Bone marrow (tissue), 2 donors: Measurements from ENCODE around the gene COL4A1.

Source experiments
- DNase-seq, 2 donors: peaks; one replicate each; lab custom pipeline; 2025; lab: John Stamatoyannopoulos, UW

Gene COL4A1

DNA sequence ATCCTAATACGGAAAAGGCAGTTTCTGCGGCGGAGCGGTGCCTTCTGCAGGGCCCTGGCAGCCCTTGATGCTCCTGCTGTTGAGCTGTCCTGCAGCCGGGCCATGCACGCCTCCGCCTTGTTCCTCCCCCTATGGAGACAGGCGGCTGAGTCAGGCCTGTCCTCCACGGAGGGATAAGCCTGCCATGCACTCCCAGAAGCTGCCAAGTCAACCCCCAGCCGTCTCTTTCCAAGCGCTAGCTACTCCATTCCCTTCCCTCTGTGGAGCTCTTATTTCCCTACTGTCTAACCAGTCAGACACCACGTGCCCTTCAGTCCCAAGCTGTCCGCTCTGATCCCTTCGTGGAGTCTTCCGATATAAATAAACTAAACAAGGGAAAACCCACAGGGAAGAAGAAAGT lies 197.0 kb downstream of the COL4A1 start:
- no peak for DNase-seq

DNA sequence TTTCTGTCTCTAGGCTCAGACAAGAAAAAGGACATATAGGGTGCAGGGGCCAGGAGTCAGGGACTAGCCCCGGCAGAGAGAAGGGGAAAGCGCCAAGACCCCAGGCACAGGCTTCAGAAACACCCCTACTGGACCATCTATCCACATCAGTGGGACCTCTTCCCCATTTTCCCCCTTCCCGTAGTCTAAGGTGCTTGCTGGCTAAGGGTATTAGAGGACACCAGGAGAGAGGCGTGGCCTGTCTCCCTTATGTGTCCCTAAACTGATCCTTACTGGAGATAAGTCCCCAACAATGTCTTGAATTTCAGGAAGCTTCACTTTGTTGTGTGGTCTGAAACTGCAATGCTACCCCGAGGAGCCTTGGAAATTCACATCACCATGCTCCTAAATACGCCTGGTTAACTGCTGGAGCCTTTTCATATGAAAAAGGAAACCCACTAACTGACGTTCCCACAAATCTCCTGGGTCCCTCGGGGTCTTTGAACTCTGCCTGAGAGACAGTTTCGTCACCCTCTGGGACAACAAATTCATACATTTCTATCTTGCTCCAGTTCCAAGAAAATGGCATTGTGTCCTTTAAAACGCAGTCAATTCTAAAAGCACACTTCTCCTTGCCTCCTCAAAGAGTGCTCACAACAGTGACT lies 197.7 kb downstream of the COL4A1 start:
- no peak for DNase-seq

DNA sequence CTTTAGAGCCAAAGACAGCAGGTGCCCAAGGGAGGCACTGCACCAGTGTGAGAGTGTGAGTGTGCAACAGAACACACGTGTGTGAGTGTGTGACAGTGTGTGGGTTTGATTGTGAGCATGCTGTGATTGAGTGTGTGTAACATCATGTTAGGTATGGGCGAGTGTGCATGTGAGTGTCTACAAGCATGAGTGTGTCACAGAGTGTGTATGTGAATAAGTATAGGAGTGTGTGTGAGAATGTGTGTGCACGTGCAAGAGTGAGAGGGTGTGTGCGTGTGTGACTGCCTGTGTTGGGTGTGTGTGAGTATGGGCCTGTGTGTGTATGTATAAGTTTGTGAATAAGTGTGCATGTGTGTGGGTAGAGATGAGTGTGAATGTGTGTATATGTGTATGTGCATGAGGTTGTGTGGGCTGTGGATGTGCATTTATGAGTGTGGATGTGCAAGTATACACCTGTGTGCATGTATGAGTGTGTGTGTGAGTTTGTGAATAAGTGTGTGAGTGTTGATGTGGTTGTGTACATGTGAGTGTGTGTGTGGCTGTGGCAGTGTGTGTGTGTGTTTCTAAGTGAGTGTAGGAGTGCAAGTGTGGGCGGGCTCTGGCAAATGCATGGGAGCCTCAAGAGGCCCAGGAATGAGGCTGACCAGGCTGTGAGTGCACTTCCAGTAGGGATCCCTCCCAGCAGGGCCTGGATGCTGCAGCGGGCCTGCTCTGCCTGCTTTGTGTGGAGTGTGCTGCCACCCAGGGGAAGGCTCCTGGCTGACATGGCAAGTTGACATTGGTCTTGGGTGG lies 198.4 kb downstream of the COL4A1 start:
- DNase-seq, result no peak

GRCh38 chr13:110107568-110108347 lies 199.2 kb downstream of the COL4A1 start:
- DNase-seq, result no peak

DNA sequence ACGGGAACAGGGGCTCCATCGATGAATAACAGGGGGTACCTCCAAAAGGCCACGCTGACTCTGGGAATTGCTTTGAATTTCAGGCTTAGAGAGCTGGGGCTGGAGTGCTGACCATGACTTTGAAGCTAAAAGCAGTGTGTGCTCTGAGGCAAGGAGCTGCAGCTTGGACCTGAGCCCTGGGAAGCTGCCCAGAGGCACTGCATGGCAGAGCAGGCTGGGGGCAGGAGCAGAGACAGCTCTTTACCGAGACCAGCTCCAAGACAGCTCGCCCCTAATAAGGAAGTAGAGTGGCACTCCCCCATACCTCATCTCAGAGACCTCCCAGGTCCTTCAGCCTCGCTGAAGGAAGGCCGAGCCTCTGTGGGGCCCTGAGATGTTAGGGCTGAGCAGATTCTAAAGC lies 200.2 kb downstream of the COL4A1 start:
- DNase-seq, result no peak

- no peak for DNase-seq
Observed at GRCh38 chr13:110105136-110105535, 201.8 kb downstream of the COL4A1 start.

- DNase-seq, result no peak
Observed at GRCh38 chr13:110103534-110103933, 203.4 kb downstream of the COL4A1 start.

DNA sequence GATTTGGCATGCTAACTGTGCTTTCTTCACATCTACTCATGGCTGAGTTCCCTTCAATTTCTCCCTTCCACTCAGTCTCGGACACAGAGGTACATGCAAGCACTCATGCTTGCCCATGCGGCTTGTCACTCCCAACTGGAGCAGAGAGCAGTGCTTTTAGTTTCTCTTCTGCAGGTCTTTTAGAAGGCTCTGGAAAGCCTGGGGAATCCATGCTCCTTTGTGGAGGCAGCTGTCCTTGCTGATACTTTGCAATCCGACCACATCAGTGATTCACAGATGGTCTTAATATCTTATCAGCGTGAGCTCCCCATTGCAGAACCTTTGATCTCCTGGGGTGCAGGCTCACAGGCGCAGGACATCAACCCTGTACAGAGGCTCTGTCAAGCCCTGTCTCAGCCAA lies 203.9 kb downstream of the COL4A1 start:
- no peak for DNase-seq

DNA sequence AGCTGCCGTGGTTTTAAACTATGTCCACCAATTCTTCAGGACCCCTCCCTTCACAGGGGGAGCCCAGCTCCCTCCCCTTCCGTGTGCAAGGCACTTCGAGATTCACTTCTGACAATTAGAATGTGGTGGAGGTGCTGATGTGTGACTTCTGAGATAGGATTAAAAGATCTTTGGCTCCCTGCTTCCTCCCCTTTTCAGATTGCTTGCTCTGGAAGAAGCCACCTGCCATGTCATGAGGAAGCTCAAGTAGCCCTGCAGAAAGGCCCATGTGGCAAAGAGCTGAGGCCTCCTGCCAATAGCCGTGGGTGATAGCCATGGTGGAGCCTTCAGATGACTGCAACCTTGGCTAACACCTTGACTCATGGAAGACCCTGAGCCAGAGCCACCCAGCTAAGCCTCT lies 204.9 kb downstream of the COL4A1 start:
- no peak for DNase-seq

DNA sequence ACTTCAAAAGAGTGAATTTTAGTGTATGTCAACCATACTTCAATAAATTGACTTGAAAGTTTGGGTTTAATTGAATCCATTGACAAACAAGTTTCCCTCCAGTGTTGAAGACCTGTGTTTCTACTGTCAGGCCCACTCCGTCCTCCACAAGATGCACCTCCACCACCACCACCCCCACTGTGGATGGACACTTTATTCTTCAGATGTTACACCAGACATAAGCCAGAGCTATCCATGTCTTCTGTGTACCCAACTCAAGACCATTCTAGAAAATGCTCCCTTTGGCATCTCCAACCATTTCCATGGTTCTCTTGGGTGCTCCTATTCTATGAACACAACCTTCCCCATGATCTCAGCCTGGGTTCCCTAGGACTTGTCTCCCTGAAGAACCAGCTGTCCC lies 207.0 kb downstream of the COL4A1 start:
- DNase-seq, result no peak
